ENCODE results near the gene CFAP221.

The CFAP221 gene

GRCh38 chr2:119679526-119679837 lies 135.2 kb downstream of the CFAP221 start:
- DNase-seq, result no peak
- Histone ChIP-seq H3K79me2 (ENCODE audit: low read length) (peaks cover 23% of the 10 kb centered on the region), H3F3A (ENCODE audit: insufficient read depth, low read length) (no peaks in the 10 kb centered on the region), H3K9me2 (replicated peaks; ENCODE audit: insufficient read depth, low read length) (no peaks in the 10 kb centered on the region), H3K4me3 (ENCODE audit: low read length) (peak overlapping the region; percentile 83), H3K27me3 (replicated peaks; ENCODE audit: insufficient read depth, low read length) (no peaks in the 10 kb centered on the region), H3K36me3 (replicated peaks; ENCODE audit: insufficient read depth, low read length) (no peaks in the 10 kb centered on the region), H3K9ac (ENCODE audit: low read length) (peak overlapping the region; percentile 79), H2AFZ (ENCODE audit: low read length) (peak overlapping the region; percentile 98), H3K4me2 (ENCODE audit: low read depth, low read length) (peak overlapping the region; percentile 82), H3K27ac (ENCODE audit: low read length) (no peak overlapping the region), H4K20me1 (ENCODE audit: insufficient read depth, low read length) (no peaks in the 10 kb centered on the region), H3K4me1 (ENCODE audit: low read length) (no peaks in the 10 kb centered on the region), H3K9me3 (replicated peaks; ENCODE audit: insufficient read depth, low read length) (no peaks in the 10 kb centered on the region)
- TF ChIP-seq EZH2phosphoT487 (IDR thresholded peaks at IDR 0.05; ENCODE audit: low read length), result no peak

DNA sequence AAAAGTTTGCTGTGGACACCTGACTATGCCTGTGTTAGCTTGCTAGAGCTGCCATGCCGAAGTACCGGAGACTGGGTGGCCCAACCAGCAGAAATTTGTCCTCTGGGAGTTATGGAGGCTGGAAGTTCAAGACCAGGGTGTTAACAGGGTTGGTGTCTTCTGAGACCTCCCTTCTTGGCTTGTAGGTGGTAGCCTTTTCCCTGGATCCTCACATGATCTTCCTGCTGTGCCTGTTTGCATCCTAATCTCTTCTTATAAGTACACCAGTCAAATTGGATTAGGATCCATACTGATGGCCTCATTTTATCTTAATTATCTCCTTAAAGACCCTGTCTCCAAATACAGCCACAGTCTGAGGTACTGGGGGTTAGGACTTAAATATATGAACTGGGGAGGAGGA lies 135.6 kb downstream of the CFAP221 start:
- no peaks in the 10 kb centered on the region for H3K9me2 ChIP-seq (replicated peaks; ENCODE audit: insufficient read depth, low read length)
- no peaks in the 10 kb centered on the region for H4K20me1 ChIP-seq (ENCODE audit: insufficient read depth, low read length)
- DNase-seq, result no peak
- H3K4me3 ChIP-seq (ENCODE audit: low read length), result peak overlapping the region; percentile 83
- H3K79me2 ChIP-seq (ENCODE audit: low read length), result peaks cover 23% of the 10 kb centered on the region
- no peaks in the 10 kb centered on the region for H3F3A ChIP-seq (ENCODE audit: insufficient read depth, low read length)
- H2AFZ ChIP-seq (ENCODE audit: low read length), result no peak overlapping the region
- no peaks in the 10 kb centered on the region for H3K4me1 ChIP-seq (ENCODE audit: low read length)
- H3K4me2 ChIP-seq (ENCODE audit: low read depth, low read length), result peak overlapping the region; percentile 82
- H3K9me3 ChIP-seq (replicated peaks; ENCODE audit: insufficient read depth, low read length), result no peaks in the 10 kb centered on the region
- H3K27ac ChIP-seq (ENCODE audit: low read length), result no peak overlapping the region
- TF ChIP-seq CTCF (IDR thresholded peaks at IDR 0.05; ENCODE audit: low read length), result no peak
- TF ChIP-seq EZH2 (optimal IDR thresholded peaks at IDR 0.05; ENCODE audit: low read depth, low read length), result no peak
- no peak for TF ChIP-seq EZH2phosphoT487 (IDR thresholded peaks at IDR 0.05; ENCODE audit: low read length)
- H3K9ac ChIP-seq (ENCODE audit: low read length), result peak overlapping the region; percentile 79; the same call in 1 of the 2 replicates
- H3K27me3 ChIP-seq (replicated peaks; ENCODE audit: insufficient read depth, low read length), result no peaks in the 10 kb centered on the region
- H3K36me3 ChIP-seq (replicated peaks; ENCODE audit: insufficient read depth, low read length), result no peaks in the 10 kb centered on the region

GRCh38 chr2:119680457-119681202 lies 136.4 kb downstream of the CFAP221 start:
- Histone ChIP-seq H3K4me2 (ENCODE audit: low read depth, low read length) (peak overlapping the region; percentile 82; the same call in 1 of the 2 replicates), H3K9me3 (replicated peaks; ENCODE audit: insufficient read depth, low read length) (no peaks in the 10 kb centered on the region), H3K36me3 (replicated peaks; ENCODE audit: insufficient read depth, low read length) (no peaks in the 10 kb centered on the region), H3K27me3 (replicated peaks; ENCODE audit: insufficient read depth, low read length) (no peaks in the 10 kb centered on the region), H3F3A (ENCODE audit: insufficient read depth, low read length) (no peaks in the 10 kb centered on the region), H3K79me2 (ENCODE audit: low read length) (peaks cover 23% of the 10 kb centered on the region), H3K27ac (ENCODE audit: low read length) (no peak overlapping the region), H3K4me3 (ENCODE audit: low read length) (no peak overlapping the region), H3K4me1 (ENCODE audit: low read length) (no peaks in the 10 kb centered on the region), H2AFZ (ENCODE audit: low read length) (no peak overlapping the region), H3K9ac (ENCODE audit: low read length) (no peak overlapping the region), H4K20me1 (ENCODE audit: insufficient read depth, low read length) (no peaks in the 10 kb centered on the region), H3K9me2 (replicated peaks; ENCODE audit: insufficient read depth, low read length) (no peaks in the 10 kb centered on the region)
- TF ChIP-seq EZH2 (optimal IDR thresholded peaks at IDR 0.05; ENCODE audit: low read depth, low read length), result no peak
- no peak for TF ChIP-seq CTCF (IDR thresholded peaks at IDR 0.05; ENCODE audit: low read length)
- TF ChIP-seq EZH2phosphoT487 (IDR thresholded peaks at IDR 0.05; ENCODE audit: low read length), result no peak
- DNase-seq, result no peak

- DNase-seq, result no peak
- Histone ChIP-seq H3K9ac (ENCODE audit: low read length) (no peak overlapping the region), H3K4me3 (ENCODE audit: low read length) (no peak overlapping the region), H3K4me2 (ENCODE audit: low read depth, low read length) (no peak overlapping the region), H3F3A (ENCODE audit: insufficient read depth, low read length) (no peaks in the 10 kb centered on the region), H3K4me1 (ENCODE audit: low read length) (no peaks in the 10 kb centered on the region), H4K20me1 (ENCODE audit: insufficient read depth, low read length) (no peaks in the 10 kb centered on the region), H3K27me3 (replicated peaks; ENCODE audit: insufficient read depth, low read length) (no peaks in the 10 kb centered on the region), H3K79me2 (ENCODE audit: low read length) (peaks cover 23% of the 10 kb centered on the region), H3K27ac (ENCODE audit: low read length) (no peak overlapping the region), H3K36me3 (replicated peaks; ENCODE audit: insufficient read depth, low read length) (no peaks in the 10 kb centered on the region), H2AFZ (ENCODE audit: low read length) (no peak overlapping the region), H3K9me2 (replicated peaks; ENCODE audit: insufficient read depth, low read length) (no peaks in the 10 kb centered on the region), H3K9me3 (replicated peaks; ENCODE audit: insufficient read depth, low read length) (no peaks in the 10 kb centered on the region)
- TF ChIP-seq EZH2phosphoT487 (IDR thresholded peaks at IDR 0.05; ENCODE audit: low read length) (no peak), CTCF (IDR thresholded peaks at IDR 0.05; ENCODE audit: low read length) (no peak), EZH2 (optimal IDR thresholded peaks at IDR 0.05; ENCODE audit: low read depth, low read length) (no peak)
These were observed 137.1 kb downstream of the CFAP221 start for GRCh38 chr2:119681203-119681867.
